Activated CD4-positive, alpha-beta T cell treated with anti-CD3 and anti-CD28 coated beads for 48 hours (primary cell): ENCODE results near the gene SH3D21.

Source experiments
- DNase-seq: peaks from one replicate; pipeline ENCODE4 v3.0.0-alpha.2; 2020

Gene SH3D21

GRCh38 chr1:36303650-36304360 is 2.4 kb upstream of the SH3D21 start:
- no peak for DNase-seq

- DNase-seq, result no peak
Measured at GRCh38 chr1:36304521-36304920, 1.6 kb upstream of the SH3D21 start.

DNA sequence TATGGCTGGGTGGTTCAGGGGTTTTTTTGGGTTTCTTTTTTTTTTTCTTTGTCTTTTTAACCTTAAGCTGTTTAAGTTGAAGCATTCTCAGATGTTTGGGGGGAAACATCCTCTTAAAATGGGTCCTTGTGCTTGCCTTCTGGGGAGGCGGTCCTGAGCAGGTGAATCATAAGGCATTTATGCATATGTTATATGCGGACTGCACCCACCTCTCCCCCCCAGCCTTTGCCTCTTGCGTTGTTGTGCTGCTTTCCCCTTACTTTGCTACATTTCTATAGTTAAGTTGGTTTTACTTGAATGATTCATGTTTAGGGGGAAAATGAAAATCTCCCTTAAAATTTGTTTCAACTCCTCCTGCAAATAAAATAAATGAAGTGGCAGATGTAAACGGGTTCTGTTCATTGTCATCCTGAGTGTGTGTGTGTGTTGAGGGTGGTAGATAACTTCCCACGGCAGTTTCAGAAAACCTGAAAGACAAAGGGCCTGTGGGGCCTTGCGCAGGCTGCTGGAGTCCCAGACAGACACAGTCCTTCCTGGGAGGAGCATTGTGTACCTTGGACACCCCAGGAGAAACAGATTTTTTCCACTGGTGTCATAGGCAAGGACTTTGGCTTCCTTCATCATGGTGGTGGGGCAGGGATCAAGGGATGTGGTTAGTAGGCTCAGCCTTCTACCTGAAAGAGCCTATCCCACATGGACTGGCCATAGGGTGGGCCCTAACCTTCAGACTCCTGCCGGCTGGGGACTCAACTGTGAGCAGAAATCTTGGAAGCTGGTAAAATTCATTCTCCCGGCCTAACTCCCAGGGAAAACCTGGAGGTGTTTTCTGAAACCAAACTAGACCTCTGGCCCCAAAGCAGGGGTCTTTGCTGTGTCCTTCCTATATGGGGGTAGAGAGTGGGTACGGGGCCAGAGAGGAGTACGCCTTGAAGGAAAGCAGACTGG is 926 bp upstream of the SH3D21 start:
- peak; percentile 74 for DNase-seq

- no peak for DNase-seq
Measured at GRCh38 chr1:36305915-36306209, 306 bp upstream of the SH3D21 start.

- peak; percentile 94 for DNase-seq
Measured at GRCh38 chr1:36306902-36307456, 811 bp downstream of the SH3D21 start.

DNA sequence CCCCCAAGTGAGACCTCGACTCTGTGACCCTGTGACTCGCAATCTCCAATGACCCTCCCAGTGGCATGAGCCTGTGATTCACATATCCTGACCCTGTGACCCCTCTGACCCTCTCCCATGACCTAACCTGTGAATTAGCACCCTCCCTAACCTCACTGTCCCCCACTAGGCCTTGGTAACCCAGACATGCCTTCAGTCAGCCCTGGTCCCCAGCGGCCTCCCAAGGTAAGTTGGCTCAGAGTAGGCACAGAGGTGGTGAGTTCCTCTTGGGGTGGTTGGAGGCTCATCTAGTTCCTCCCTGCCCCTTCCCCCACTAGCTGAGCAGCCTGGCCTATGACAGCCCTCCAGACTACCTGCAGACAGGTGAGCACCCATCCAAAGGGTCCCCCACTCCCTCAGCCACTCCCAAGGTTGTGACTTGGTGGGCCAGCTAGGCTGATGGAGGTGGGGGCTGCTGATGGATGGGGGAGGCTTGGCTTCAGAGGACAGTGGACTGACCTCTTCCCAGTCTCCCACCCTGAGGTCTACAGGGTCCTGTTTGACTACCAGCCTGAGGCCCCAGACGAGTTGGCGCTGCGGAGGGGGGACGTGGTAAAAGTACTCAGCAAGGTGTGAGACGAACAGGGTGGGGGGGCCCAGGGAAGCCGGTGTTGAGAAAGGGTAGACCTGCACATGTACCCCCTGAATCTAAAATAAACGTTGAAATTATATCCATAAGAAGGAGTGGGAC is 1.6 kb downstream of the SH3D21 start:
- no peak for DNase-seq

DNA sequence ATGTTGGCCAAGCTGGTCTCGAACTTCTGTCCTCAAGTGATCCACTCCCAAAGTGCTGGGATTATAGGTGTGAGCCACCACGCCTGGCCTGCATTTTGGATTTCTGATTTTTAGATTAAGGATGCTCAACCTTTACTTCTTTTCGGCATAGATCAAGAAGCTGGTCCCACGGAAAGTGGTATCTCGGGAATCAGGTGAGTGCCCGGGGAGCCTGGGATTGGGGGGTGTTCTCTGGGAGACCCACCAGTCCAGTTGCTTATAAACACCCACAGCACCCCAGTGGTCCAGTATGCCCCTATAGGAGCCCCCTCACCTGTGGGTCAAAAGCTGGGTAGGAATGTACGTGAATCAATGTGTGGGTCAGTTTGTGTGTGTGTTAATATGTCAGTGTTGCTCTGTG is 3.2 kb downstream of the SH3D21 start:
- DNase-seq, result no peak

DNA sequence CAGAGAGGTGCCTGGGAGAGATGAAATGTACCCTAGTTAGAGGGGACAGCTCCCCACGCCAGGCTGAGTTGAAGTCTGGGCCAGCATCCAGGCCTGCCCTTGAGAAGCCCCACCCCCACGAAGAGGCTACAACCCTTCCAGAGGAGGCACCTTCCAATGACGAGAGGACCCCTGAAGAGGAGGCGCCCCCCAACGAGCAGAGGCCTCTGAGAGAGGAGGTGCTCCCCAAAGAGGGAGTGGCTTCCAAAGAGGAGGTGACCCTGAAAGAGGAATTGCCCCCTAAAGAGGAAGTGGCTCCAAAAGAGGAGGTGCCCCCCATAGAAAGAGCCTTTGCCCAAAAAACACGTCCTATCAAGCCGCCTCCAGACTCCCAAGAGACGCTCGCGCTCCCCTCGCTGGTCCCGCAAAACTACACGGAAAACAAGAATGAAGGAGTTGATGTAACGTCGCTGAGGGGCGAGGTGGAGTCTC is 14.2 kb downstream of the SH3D21 start:
- DNase-seq, result no peak

DNA sequence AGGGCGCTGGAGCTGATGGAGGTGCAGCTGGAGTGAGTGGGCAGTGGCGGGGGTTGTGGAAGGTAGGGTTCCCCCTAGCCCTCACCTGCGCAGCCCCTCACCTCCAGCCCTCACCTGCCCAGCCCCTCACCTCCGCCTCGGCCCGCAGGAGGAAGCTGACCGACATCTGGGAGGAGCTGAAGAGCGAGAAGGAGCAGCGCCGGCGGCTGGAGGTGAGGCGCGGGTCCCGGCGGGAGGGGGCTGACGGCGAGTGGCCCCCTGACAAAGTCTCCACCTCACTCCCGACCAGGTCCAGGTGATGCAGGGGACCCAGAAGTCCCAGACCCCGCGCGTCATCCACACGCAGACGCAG is 14.6 kb downstream of the SH3D21 start:
- no peak for DNase-seq

GRCh38 chr1:36321119-36321951 is 15.2 kb downstream of the SH3D21 start:
- DNase-seq, result peak; percentile 62

DNA sequence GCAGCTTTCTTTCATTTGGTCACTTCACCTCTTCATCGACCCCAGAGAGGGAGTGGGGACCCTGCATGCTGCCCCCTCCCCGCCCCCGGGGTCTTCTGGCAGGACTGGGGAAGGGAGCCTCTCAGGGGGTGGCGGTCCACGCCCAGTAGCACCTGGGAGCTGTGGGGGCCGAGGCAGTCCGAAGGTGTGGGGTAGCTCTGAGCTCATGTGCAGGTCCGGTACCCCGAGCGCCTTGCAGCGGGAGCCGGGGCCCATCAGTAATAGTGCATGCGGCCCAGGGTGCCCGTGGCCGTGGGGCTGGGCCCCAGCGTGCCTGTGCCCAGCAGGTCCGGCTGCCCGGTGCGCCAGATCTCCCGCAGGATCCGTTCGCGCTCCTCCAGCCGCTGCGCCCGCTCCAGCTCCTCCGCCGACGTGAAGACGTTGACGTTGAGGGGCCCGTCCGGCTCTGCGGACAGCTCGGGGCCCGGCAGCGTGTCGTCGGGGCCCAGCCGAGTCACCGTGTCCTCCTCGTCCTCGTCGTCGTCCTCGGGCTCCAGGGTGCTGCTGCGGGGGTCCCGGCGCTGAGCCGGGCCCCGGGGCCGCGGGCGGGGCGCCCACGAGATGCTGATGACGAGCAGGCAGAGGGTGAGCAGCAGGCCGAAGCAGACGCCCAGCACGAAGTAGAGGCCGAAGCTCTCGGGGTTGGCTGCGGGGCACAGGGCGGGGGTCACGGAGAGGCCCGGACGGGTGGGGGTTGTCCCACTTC is 16.0 kb downstream of the SH3D21 start:
- DNase-seq, result no peak

- peak; percentile 51 for DNase-seq
Measured at GRCh38 chr1:36322786-36323635, 16.8 kb downstream of the SH3D21 start.

DNA sequence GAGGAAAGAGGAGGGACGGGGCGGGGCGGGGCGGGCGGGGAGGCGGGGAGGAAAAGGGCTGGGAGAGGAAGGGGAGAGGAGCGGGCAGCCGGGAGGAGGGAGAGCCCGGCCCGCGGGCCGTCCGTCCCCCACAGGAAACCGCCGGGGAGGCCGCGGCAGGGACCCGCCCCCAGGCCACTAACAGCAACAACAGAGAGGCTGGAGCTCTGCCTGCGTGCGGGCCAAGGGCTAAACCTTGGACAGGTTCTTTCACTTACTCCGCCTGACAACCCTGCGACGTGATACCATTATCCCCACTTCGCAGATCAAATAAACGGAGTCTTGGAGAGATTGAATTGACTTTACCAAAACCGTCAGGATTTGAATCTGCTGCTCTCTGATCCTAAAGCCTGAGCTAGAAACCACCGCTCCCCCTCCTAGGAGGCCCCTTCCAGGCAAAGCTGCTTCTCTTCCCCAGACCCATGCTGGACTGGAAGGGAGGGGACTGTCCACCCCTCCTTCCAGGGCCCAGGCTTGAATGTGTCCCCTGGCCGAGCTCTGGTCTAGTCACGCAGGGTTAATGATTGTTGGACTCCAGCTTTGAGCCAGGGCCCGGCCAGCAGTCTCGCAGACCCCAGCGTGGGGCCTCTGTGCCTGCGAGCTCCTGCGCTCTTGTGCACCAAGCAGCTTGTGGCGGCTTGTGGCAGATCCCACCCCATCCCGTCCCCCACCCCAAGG is 17.6 kb downstream of the SH3D21 start, which contains the start of gene EVA1B:
TSS of gene EVA1B (minus strand) at position 10 of the 717 bp plus-strand sequence. CDS start 608 bp downstream, outside the sequence.
- peak; percentile 48 for DNase-seq

GRCh38 chr1:36324353-36324703 is 18.2 kb downstream of the SH3D21 start:
- DNase-seq, result no peak

- DNase-seq, result no peak
Measured at GRCh38 chr1:36326499-36326898, 20.3 kb downstream of the SH3D21 start.

DNA sequence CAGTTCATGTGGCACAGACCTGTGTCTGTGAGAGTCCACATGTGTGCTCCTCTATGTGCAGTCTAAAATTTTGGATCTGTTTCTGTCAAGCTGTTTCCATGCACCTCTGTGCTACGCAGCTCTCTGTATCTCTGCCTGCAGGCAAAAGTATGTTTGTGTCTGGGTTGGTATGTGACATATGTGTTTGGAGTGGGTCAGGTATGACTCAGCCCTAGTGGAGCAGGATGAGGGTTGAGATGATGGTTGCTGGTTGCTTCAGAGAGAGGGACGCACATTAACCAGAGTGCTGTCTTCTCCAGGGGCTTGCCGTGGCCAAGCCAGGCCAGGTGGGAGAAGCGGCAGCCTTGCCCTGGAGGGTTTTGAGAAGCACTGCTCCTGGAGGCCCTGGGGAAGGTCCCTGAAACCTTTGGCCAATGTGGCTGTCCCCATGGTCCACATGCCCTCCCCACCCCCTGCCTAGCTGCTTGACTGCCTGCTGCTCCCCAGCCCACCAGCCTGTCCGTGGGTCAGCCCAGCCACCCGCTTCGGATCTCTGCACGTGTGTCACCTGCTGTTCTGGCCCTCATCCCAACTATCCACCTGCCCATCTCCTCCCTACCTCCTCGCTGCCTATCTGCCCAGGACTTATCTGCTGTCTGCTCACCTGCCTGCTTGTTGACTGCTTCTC is 21.4 kb downstream of the SH3D21 start:
- no peak for DNase-seq

- DNase-seq, result no peak
Measured at GRCh38 chr1:36328088-36328480, 21.9 kb downstream of the SH3D21 start.

DNA sequence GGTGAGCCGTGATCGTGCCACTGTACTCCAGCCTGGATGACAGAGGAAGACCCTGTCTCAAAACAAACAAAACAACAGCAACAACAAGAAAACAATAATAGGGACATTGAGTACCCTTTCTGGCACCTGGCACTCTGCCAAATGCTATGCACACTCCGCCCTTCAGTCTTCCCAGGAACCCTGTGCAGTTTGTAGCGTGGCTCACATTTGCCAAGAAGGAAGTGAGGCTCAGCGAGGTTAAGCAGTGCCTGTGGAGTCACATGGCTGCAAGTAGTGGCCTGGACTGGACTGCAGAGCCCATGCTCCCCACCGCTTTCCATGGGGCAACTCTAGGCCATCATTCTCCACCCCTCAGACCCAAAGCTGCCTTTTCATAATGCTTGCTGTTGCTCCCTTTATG is 22.5 kb downstream of the SH3D21 start:
- DNase-seq, result no peak

DNA sequence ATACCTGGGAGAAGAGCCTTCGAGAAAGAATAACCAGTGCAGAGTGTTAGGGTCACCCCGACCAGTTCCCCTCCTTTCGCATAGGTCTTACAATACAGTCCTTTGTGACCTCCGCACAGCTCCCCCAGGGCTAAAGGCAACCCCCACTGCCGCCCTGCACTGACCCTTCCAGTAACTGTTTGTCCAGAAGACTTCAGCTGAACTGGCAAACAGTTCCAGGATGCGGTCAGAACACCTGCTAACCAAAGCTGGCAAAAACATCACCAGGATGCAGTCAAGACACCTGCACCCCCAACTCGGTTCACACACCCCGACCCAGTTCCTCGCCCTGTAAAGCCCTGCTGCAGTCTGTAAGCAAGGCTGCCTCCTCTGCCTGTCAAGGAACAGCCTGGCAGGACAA is 23.6 kb downstream of the SH3D21 start:
- DNase-seq, result no peak
